ENCODE results near the gene CIC.

Gene CIC

DNA sequence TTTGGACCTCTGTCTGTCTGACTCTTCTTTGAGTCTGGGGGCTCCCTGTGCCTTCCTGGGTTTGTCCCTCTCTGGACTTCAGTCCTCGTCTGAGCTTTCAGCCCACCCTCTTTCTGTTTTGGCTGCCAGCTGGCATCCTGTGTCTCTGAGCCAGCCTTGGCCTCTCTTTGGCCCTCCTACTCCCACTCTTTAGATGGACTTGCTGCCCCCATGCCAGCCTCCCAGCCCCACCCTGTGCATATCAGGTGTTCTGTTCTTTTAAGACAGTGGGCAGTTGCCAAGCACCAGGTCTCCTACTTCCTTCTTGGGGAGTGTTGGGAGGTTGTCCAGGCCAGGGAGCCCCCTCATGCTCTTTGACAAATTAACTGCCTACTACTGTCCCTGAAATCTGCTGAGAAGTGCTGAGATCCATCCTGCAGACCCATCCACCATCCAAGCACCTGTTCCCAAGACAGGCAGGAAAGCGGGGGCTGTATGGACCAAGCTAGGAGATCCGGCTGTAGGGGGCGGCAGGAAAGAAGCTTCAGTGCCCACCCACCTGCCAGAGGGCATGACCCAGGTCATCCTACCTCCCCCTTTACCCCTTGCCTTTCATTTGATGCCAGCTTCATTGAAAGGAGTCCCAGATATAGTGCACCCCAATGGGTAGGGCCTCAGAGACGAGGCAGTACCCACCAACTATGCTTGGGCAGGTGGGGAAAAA lies 9.6 kb downstream of the CIC start:
- Histone ChIP-seq H3K27ac (ENCODE audit: low read length) (no peak overlapping the region), H3K4me1 (ENCODE audit: control insufficient read depth, insufficient read depth, low read length) (peaks cover 14% of the 10 kb centered on the region), H3K27me3 (ENCODE audit: control insufficient read depth, insufficient read depth, low read length) (no peaks in the 10 kb centered on the region), H3K9me3 (ENCODE audit: control insufficient read depth, insufficient read depth, low read length) (no peaks in the 10 kb centered on the region), H3K36me3 (ENCODE audit: control insufficient read depth, insufficient read depth, low read length) (peaks cover 5% of the 10 kb centered on the region; the same call in 1 of the 2 replicates), H3K4me3 (ENCODE audit: low read length) (no peak overlapping the region)
- no CpG with 5 or more reads among the region's 5 CpGs for WGBS (ENCODE audit: insufficient coverage, insufficient read length)
- DNase-seq (ENCODE audit: low read depth, low spot score): no peak

DNA sequence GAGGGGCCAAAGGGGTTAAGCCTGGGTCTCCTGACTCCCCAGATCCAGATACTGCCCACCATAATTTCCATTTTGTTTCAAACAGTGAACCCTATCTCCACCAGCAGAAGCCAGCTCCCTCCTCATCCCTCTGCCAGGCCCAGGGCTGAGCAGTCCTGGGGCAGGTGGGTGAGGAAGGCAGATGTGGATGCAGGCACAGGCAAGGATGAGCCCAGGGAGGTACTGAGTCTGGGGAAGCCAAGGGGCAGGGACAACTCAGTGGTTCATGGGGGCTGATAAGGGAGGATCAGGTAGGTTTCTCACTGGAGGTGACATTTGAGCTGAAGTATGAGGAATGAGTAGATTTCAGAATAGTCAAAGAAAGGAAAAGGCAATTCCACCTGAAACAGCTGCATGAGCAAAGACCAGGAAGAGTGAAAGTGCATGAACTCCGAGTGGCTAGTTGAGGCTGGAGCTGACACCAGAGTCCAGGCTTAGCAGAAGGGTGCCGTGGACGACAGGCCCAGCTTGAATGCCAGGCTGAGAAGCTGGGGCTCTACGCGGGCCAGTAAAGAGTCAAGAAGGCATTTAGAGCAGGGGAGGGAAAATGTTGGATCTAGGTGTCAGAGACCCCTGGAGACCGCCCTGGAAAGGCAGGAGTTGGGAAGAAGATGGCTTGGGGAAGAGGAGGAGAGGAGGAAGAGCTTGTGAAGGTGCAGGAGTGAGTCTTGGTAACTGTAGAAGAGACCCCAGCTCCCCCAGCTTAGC lies 10.3 kb downstream of the CIC start:
- WGBS (ENCODE audit: insufficient coverage, insufficient read length): no CpG with 5 or more reads among the region's 6 CpGs
- peaks cover 14% of the 10 kb centered on the region for H3K4me1 ChIP-seq (ENCODE audit: control insufficient read depth, insufficient read depth, low read length)
- peaks cover under 1% of the 10 kb centered on the region; the same call in 1 of the 2 replicates for H3K36me3 ChIP-seq (ENCODE audit: control insufficient read depth, insufficient read depth, low read length)
- H3K27me3 ChIP-seq (ENCODE audit: control insufficient read depth, insufficient read depth, low read length): no peaks in the 10 kb centered on the region
- H3K27ac ChIP-seq (ENCODE audit: low read length): no peak overlapping the region
- DNase-seq (ENCODE audit: low read depth, low spot score): no peak
- H3K9me3 ChIP-seq (ENCODE audit: control insufficient read depth, insufficient read depth, low read length): no peaks in the 10 kb centered on the region
- peak overlapping the region; percentile 83; the same call in 1 of the 2 replicates for H3K4me3 ChIP-seq (ENCODE audit: low read length)

DNA sequence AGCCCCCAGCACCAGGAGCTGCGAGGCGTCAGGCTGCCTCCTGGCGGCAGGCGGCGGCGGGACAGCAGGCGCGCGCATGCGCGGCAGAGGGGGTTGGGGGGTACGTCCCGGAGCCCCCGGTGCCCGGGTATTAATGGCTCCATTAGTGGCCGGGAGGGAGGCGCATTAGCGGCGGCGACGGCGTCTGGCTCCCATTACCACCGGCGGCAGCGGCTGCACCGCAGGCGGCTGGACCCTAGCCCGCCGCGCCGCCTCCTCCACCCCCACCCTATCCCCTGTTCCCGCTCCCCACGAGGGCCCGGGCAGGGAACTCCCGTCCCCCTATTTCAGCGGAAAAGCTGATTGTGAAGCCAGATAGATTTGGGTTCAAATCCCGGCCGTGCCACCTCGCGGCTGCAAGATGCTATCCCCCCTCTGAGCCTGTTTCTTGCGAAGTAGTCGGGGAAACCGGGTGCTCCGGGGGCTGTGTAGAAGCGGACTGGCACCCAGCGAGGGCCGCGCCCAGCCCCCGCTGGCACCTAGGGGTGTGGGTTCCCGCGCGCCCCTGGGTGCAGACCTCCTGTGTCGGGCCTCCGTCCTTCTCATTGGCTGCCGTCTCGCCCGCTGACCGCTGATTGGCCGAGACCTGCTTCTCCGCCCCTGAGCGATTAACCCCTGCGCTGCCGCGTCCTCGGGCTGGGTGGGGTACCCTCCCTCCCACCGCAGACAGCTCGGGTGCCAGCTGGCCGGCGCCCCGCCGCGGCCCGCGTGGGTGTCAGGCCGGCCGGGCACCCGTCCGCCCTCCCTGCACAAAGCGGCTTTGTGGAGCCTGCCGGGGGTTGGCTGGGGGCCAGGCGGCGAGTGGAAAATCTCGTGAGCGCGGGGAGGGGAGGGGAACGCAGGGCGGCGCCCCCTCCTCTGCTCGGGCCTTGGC lies 11.1 kb downstream of the CIC start:
- H3K4me3 ChIP-seq (ENCODE audit: low read length): peak overlapping the region; percentile 83
- no peaks in the 10 kb centered on the region for H3K36me3 ChIP-seq (ENCODE audit: control insufficient read depth, insufficient read depth, low read length)
- H3K4me1 ChIP-seq (ENCODE audit: control insufficient read depth, insufficient read depth, low read length): peaks cover 16% of the 10 kb centered on the region
- H3K27me3 ChIP-seq (ENCODE audit: control insufficient read depth, insufficient read depth, low read length): no peaks in the 10 kb centered on the region
- H3K27ac ChIP-seq (ENCODE audit: low read length): no peak overlapping the region
- H3K9me3 ChIP-seq (ENCODE audit: control insufficient read depth, insufficient read depth, low read length): no peaks in the 10 kb centered on the region
- no peak for DNase-seq (ENCODE audit: low read depth, low spot score)
- WGBS (ENCODE audit: insufficient coverage, insufficient read length): no CpG with 5 or more reads among the region's 89 CpGs

DNA sequence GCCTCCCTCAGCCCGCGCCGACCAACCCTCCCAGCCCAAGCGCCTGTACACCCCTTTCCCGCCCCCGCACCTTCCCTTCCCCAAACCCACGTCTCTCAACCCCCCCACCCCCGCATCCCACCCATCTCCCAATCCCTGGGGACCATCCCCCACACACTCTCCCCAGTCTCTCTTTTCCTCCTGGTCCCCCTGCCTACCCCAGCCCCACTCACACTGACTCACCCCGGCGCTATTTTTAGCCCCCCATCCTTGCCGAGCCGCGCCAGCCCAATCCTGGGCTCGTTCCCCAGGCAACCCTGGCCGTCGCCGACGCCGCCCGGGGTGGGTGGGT lies 11.7 kb downstream of the CIC start:
- WGBS (ENCODE audit: insufficient coverage, insufficient read length): no CpG with 5 or more reads among the region's 20 CpGs
- H3K27me3 ChIP-seq (ENCODE audit: control insufficient read depth, insufficient read depth, low read length): no peaks in the 10 kb centered on the region
- DNase-seq (ENCODE audit: low read depth, low spot score): no peak
- no peak overlapping the region for H3K27ac ChIP-seq (ENCODE audit: low read length)
- H3K4me1 ChIP-seq (ENCODE audit: control insufficient read depth, insufficient read depth, low read length): peaks cover 18% of the 10 kb centered on the region
- H3K36me3 ChIP-seq (ENCODE audit: control insufficient read depth, insufficient read depth, low read length): no peaks in the 10 kb centered on the region
- H3K4me3 ChIP-seq (ENCODE audit: low read length): peak overlapping the region; percentile 83
- no peaks in the 10 kb centered on the region for H3K9me3 ChIP-seq (ENCODE audit: control insufficient read depth, insufficient read depth, low read length)

DNA sequence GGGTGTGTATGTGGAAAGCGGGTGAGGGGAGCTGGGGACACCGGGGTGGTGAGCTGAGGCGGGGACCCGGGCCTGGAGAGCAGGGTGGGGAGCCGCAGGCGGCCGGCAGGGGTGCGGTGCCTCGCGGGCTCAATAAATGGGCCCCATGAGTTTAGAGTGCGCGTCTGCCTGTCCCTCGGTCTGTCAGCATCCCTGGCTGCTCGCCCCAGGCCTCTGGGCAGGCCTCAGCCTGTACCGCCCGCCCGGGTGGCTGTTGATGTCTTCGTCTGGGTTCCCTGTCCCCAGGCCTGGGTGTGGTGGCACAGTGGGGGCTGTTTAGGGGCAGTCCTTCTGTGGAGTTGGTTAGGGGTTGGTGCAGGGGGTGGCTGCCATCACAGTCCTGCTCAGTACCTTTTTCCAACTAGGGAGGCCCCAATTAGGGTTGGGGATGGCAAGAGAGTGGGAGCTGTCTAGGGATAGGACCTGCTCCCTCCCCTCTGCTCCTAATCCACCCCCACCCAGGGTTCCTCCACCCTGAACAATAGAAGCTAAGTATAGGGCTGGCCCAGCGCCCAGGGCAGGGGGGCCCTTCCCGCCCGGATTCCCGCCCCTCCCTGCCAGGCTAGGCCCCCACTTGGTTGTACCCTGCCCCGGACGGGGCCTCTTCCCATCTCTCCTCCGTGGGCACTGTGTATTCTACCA lies 12.2 kb downstream of the CIC start:
- WGBS (ENCODE audit: insufficient coverage, insufficient read length): no CpG with 5 or more reads among the region's 25 CpGs
- Histone ChIP-seq H3K36me3 (ENCODE audit: control insufficient read depth, insufficient read depth, low read length) (no peaks in the 10 kb centered on the region), H3K27ac (ENCODE audit: low read length) (no peak overlapping the region), H3K4me3 (ENCODE audit: low read length) (peak overlapping the region; percentile 22; the same call in 1 of the 2 replicates), H3K4me1 (ENCODE audit: control insufficient read depth, insufficient read depth, low read length) (peaks cover 20% of the 10 kb centered on the region), H3K9me3 (ENCODE audit: control insufficient read depth, insufficient read depth, low read length) (no peaks in the 10 kb centered on the region), H3K27me3 (ENCODE audit: control insufficient read depth, insufficient read depth, low read length) (no peaks in the 10 kb centered on the region)
- DNase-seq (ENCODE audit: low read depth, low spot score): no peak

DNA sequence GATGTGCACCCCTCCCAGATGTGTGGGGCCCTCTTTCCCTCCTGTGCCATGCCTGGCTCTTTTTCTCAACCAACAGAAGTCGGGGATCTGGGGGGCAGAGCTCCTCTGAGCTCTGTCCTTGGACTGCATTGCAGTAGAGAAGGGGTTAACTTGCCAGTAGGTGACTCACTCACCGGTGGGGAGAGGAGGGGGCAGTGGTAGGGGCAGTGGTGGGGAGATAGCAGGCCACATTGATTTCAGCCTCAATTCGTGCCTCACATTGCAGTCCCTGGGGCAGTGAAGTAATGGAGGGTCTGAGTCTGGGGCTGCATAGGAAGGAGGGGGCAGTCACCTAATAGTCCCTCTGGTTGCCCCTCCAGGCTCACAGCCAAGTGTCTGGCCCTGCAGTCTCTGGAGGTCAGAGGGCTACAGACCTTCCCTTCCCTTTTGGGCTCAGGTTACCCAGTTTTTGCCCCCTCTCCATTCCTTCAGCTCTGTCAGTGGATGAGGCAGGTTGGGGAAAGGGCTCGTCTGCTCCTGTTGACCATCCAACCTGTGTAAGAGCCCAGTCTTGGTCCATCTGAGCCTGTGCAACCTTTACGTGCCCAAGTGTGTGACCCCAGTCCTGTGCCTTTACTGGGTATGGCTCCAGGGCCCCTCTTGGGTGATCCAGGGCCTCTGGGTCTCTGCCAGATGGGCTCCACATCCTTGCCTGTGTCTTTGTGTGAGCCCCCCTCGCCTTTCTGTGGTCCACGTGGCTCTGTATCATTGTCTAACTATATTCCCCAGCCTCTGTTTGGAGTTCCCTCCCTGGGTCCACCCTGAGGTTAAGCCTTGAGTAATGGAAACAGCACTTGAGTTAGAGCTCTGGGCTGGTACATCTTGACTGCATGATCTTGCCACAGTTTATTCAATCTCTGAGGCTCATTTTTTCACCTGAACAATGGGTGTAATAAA lies 13.0 kb downstream of the CIC start:
- no CpG with 5 or more reads among the region's 7 CpGs for WGBS (ENCODE audit: insufficient coverage, insufficient read length)
- H3K9me3 ChIP-seq (ENCODE audit: control insufficient read depth, insufficient read depth, low read length): no peaks in the 10 kb centered on the region
- no peak overlapping the region for H3K27ac ChIP-seq (ENCODE audit: low read length)
- H3K4me3 ChIP-seq (ENCODE audit: low read length): no peak overlapping the region; the same call in 1 of the 2 replicates
- H3K27me3 ChIP-seq (ENCODE audit: control insufficient read depth, insufficient read depth, low read length): no peaks in the 10 kb centered on the region
- H3K36me3 ChIP-seq (ENCODE audit: control insufficient read depth, insufficient read depth, low read length): peaks cover 5% of the 10 kb centered on the region
- peaks cover 21% of the 10 kb centered on the region for H3K4me1 ChIP-seq (ENCODE audit: control insufficient read depth, insufficient read depth, low read length)
- no peak for DNase-seq (ENCODE audit: low read depth, low spot score)

DNA sequence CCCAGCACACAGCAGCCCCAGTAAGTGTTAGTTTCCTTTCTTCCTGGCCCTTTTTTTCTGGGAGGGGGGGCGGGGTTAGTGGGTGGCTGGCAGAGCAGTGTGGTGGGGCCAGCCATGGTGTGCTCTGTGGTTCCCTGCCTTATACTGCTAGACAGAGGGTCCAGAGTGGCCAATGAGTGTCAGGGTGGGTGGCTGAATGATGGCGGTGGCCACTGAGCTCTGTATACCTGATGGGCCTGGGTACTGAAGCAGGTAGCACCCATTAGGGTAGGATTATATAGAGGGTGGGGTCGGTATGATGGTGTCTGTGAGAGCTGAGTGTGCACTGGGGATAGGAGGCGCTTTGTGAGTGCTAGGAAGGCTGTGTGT lies 13.8 kb downstream of the CIC start:
- Histone ChIP-seq H3K27ac (ENCODE audit: low read length) (no peak overlapping the region), H3K27me3 (ENCODE audit: control insufficient read depth, insufficient read depth, low read length) (no peaks in the 10 kb centered on the region), H3K36me3 (ENCODE audit: control insufficient read depth, insufficient read depth, low read length) (peaks cover 12% of the 10 kb centered on the region), H3K4me3 (ENCODE audit: low read length) (no peak overlapping the region), H3K4me1 (ENCODE audit: control insufficient read depth, insufficient read depth, low read length) (peaks cover 21% of the 10 kb centered on the region), H3K9me3 (ENCODE audit: control insufficient read depth, insufficient read depth, low read length) (no peaks in the 10 kb centered on the region)
- WGBS (ENCODE audit: insufficient coverage, insufficient read length): 100% methylated on average over 1 of the region's 4 CpGs
- DNase-seq (ENCODE audit: low read depth, low spot score): no peak

DNA sequence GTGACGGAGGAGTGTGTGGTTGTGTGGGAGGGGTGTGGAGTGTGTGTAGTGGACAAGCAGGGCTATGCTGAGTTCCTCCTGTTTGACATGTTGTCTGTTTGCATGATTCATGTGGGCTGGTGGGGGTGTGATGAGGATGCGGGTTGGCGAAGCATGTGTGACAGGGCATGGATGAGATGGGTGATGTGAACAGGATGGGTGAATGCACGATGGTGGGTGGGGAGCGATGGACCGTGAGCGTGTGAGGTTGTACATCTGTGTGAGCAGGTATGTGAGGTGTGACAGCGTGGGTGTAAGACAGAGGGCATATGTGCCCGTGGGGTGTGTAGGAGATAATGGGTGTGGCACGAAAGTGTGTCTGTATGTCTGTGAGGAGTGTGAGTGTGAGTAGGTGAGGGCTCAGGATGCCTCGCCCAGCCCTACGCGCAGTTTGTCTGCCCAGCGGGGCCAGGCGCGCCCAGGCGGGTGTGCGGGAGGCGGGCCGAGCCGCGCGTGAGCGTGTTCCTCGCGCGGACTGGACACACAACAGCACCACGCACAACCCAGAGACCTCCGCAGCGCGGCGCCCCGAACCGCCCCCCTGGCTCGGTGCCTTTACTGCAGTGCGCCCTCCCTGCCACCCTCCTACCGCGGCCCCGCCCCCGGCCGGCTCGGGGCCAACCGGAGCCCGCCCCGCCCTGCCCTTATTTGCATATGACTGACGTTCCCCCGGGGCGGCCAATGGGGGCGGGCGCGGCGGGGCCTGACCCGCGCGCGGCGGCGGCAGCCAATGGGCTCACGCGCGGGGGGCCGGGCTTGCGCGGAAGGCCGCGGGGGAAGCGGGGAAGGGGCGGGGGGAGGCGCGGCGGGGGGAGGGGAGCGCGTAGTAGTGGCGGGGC lies 14.4 kb downstream of the CIC start:
- no peak overlapping the region for H3K27ac ChIP-seq (ENCODE audit: low read length)
- 100% methylated on average over 1 of the region's 74 CpGs for WGBS (ENCODE audit: insufficient coverage, insufficient read length)

DNA sequence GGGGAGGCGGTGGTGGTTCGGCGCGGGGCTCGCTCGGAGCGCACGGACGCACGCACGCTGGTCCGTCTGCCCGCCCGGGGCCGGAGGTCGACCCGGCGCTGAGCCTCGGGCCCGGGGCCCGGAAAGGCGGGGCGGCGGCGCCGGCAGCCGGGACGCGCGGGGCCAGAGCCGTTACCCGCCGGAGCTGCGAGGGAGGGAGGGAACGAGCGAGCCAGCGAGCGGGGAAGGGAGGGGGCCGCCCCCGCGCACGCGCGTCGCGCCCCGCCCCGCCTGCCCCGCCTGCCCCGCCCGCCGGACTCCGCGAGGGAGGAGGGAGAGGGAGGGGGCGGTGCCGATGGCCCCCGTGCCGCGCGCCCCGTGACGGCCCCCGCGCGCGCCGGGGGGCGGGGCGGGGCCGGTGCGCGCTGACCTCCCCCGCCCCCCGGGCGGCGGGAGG lies 15.0 kb downstream of the CIC start:
- H3K27ac ChIP-seq (ENCODE audit: low read length): no peak overlapping the region
- H3K4me1 ChIP-seq (ENCODE audit: control insufficient read depth, insufficient read depth, low read length): peaks cover 21% of the 10 kb centered on the region
- H3K4me3 ChIP-seq (ENCODE audit: low read length): peak overlapping the region; percentile 78; the same call in 1 of the 2 replicates
- DNase-seq (ENCODE audit: low read depth, low spot score): no peak
- H3K27me3 ChIP-seq (ENCODE audit: control insufficient read depth, insufficient read depth, low read length): no peaks in the 10 kb centered on the region
- no peaks in the 10 kb centered on the region for H3K9me3 ChIP-seq (ENCODE audit: control insufficient read depth, insufficient read depth, low read length)
- peaks cover 16% of the 10 kb centered on the region for H3K36me3 ChIP-seq (ENCODE audit: control insufficient read depth, insufficient read depth, low read length)
- WGBS (ENCODE audit: insufficient coverage, insufficient read length): no CpG with 5 or more reads among the region's 76 CpGs

More for the DNA sequence above, 14.4 kb downstream of the CIC start:
- H3K36me3 ChIP-seq (ENCODE audit: control insufficient read depth, insufficient read depth, low read length): peaks cover 14% of the 10 kb centered on the region
- peak overlapping the region; percentile 78; the same call in 1 of the 2 replicates for H3K4me3 ChIP-seq (ENCODE audit: low read length)
- H3K4me1 ChIP-seq (ENCODE audit: control insufficient read depth, insufficient read depth, low read length): peaks cover 21% of the 10 kb centered on the region
- no peaks in the 10 kb centered on the region for H3K9me3 ChIP-seq (ENCODE audit: control insufficient read depth, insufficient read depth, low read length)
- no peaks in the 10 kb centered on the region for H3K27me3 ChIP-seq (ENCODE audit: control insufficient read depth, insufficient read depth, low read length)
- no peak for DNase-seq (ENCODE audit: low read depth, low spot score)

Measured in iPS DF 6.9 (cell line).